Measurements from ENCODE around the gene CCDC28B. TPM values are rescaled to one million over a fixed set of nuclear protein-coding genes. Genes with fewer than 3 reads are reported as not detected.

CCDC28B gene
- total and polyA plus RNA-seq, 2 of the 13 experiments (the other 11 are each of a cell fraction or from before 2014, with no cell fraction given), result 2.6 to 3.5 TPM

GRCh38 chr1:32247452-32247851 lies 47.1 kb downstream of the CCDC28B start:
- Histone ChIP-seq H3K79me2 (ENCODE audit: insufficient read depth, low read length) (no peaks in the 10 kb centered on the region), H3K9me3 (ENCODE audit: low read length) (no peaks in the 10 kb centered on the region), H3K27ac (ENCODE audit: extremely low read length, insufficient read depth, low read length) (no peak overlapping the region), H3K4me1 (ENCODE audit: insufficient read depth, low read length) (peaks cover 83% of the 10 kb centered on the region), H3K4me2 (ENCODE audit: low read depth, low read length) (peak overlapping the region; percentile 72), H2AFZ (ENCODE audit: low read length) (peak overlapping the region; percentile 30), H3K9ac (ENCODE audit: insufficient read depth, low read depth, low read length) (peak overlapping the region; percentile 30; the same call in 1 of the 2 replicates), H3K27me3 (ENCODE audit: control insufficient read depth in 1 of 2, insufficient read depth in 2 of 2, low read length in 2 of 2) (no peaks in the 10 kb centered on the region), H3K36me3 (replicated peaks in 1 of 2; ENCODE audit: control insufficient read depth in 1 of 2, insufficient read depth in 2 of 2, low read length in 2 of 2) (no peaks in the 10 kb centered on the region), H3K4me3 (replicated peaks in 1 of 3; ENCODE audit: insufficient read depth in 1 of 3, low read depth in 2 of 3, low read length in 3 of 3) (peak overlapping the region in 2 of 3 experiments; percentile 22 to 58; a peak in 3 of 6 replicates), H4K20me1 (ENCODE audit: insufficient read depth, low read length) (no peaks in the 10 kb centered on the region)
- POLR2A ChIA-PET, result interaction anchor here (1.3 to 7.1 kb wide), 6 partner anchors 11 to 89 kb away, joined by 4 to 48 read pairs (median 15); partner anchors contain the start of genes HDAC1 and MARCKSL1
- CTCF ChIA-PET (ENCODE audit: low intra/inter-chr PET ratio, low total read pairs), result interaction anchor here (1.3 kb wide), 1 partner anchor 32 kb away, joined by 8 read pairs; no protein-coding TSS in a partner anchor
- ATAC-seq, result peak; percentile 8; the same call in 2 of the 3 replicates
- BruUV-seq (replicated peaks), result no TSS peak
- no peak for FAIRE-seq
- WGBS (ENCODE audit: low lambda C conversion rate), result 14% methylated on average over 4 of the region's 12 CpGs
- DNase-seq (ENCODE audit: low spot score), result no peak
- intact Hi-C loops (cut with micrococcal nuclease; ENCODE audit: unreplicated experiment), result no loop called here
- in situ Hi-C loops (cut with HindIII; ENCODE audit: extremely low pct_ligation_motif_present, low pct_unique_long_range_greater_than_20kb), result no loop called here
- TF ChIP-seq HNRNPL (IDR thresholded peaks at IDR 0.05; ENCODE audit: low read depth, low read length) (0 out of 2 replicates have a peak, but pooled peaks have one; percentile 21), MYC (CRISPR knock-in tag; IDR thresholded peaks at IDR 0.05; ENCODE audit: borderline replicate concordance) (0 out of 2 replicates have a peak, but pooled peaks have one; percentile 4), ZMYM2 (CRISPR knock-in tag; IDR thresholded peaks at IDR 0.05) (no peak), ZNF337 (CRISPR knock-in tag; IDR thresholded peaks at IDR 0.05; ENCODE audit: borderline replicate concordance, low read depth) (no peak), PHB2 (IDR thresholded peaks at IDR 0.05; ENCODE audit: partially characterized antibody) (no peak), DMAP1 (CRISPR knock-in tag; IDR thresholded peaks at IDR 0.05) (0 out of 2 replicates have a peak, but pooled peaks have one; percentile 4), GATAD1 (CRISPR knock-in tag; IDR thresholded peaks at IDR 0.05) (no peak), ZFP36L1 (CRISPR knock-in tag; IDR thresholded peaks at IDR 0.05) (no peak), ZNF614 (CRISPR knock-in tag; IDR thresholded peaks at IDR 0.05; ENCODE audit: borderline replicate concordance) (no peak)
